GM23338 (cell line): ENCODE measurements around the gene FBXO31. TPM values are rescaled to one million over a fixed set of nuclear protein-coding genes. Genes with fewer than 3 reads are reported as not detected.

Experiments used
- ATAC-seq: fragments of 200-7000 bp; cut with Tn5 transposase; 3 replicates; pipeline ENCODE4 v1.9.1; 2020
- DNase-seq: peaks from one replicate; pipeline ENCODE4 v3.0.0-alpha.2; 2015; ENCODE audit warnings: low spot score
- H2AFZ ChIP-seq: fragments of 200-600 bp; sonication (generic); 2 replicates; pipeline ENCODE4 v1.8.0; 2016; ENCODE audit warnings: antibody characterized with exemption, mild to moderate bottlenecking, moderate library complexity
- H3F3A ChIP-seq: fragments of 200-600 bp; sonication (generic); replicated peaks from 2 replicates; pipeline ENCODE4 v1.8.0; 2017; ENCODE audit warnings: antibody characterized with exemption, mixed run types, low read depth
- H3K27ac ChIP-seq: fragments of 200-600 bp; sonication (generic); 2 replicates; pipeline ENCODE4 v1.6.1; 2016; ENCODE audit warnings: low read depth
- H3K27me3 ChIP-seq: fragments of 200-600 bp; sonication (generic); 2 replicates; pipeline ENCODE4 v1.8.0; 2016; ENCODE audit warnings: mild to moderate bottlenecking, mixed run types, moderate library complexity; ENCODE audit not compliant: insufficient read depth
- H3K36me3 ChIP-seq: fragments of 200-600 bp; sonication (generic); 2 replicates; pipeline ENCODE4 v1.8.0; 2016; ENCODE audit warnings: mild to moderate bottlenecking; ENCODE audit not compliant: insufficient read depth
- H3K4me1 ChIP-seq: fragments of 200-600 bp; sonication (generic); 2 replicates; pipeline ENCODE4 v1.8.0; 2016; ENCODE audit warnings: mild to moderate bottlenecking, moderate library complexity; ENCODE audit not compliant: insufficient read depth
- H3K4me2 ChIP-seq: fragments of 200-600 bp; sonication (generic); 2 replicates; pipeline ENCODE4 v1.7.1; 2017; ENCODE audit warnings: mixed run types
- H3K4me3 ChIP-seq: fragments of 200-600 bp; sonication (generic); 2 replicates; pipeline ENCODE4 v1.6.1; 2016; ENCODE audit warnings: mixed run types
- H3K79me2 ChIP-seq: fragments of 200-600 bp; sonication (generic); replicated peaks from 2 replicates; pipeline ENCODE4 v1.8.0; 2017; ENCODE audit warnings: mild to moderate bottlenecking; ENCODE audit not compliant: insufficient read depth
- H3K9me2 ChIP-seq: fragments of 200-600 bp; sonication (generic); 2 replicates; pipeline ENCODE4 v1.8.0; 2017; ENCODE audit not compliant: insufficient read depth
- H4K20me1 ChIP-seq: fragments of 200-600 bp; sonication (generic); replicated peaks from 2 replicates; pipeline ENCODE4 v1.8.0; 2017; ENCODE audit warnings: mild to moderate bottlenecking; ENCODE audit not compliant: insufficient read depth
- H3K27ac Mint-ChIP-seq: 2 replicates; pipeline ENCODE4 v1.8.0; 2020; ENCODE audit warnings: inconsistent platforms, mild to moderate bottlenecking, moderate library complexity, mixed read lengths
- H3K27me3 Mint-ChIP-seq: 3 replicates; pipeline ENCODE4 v1.8.0; 2022; ENCODE audit warnings: low read depth, mild to moderate bottlenecking, moderate library complexity, mixed read lengths, inconsistent platforms; ENCODE audit not compliant: insufficient read depth, poor library complexity
- H3K36me3 Mint-ChIP-seq: 3 replicates; pipeline ENCODE4 v1.8.0; 2021; ENCODE audit warnings: low read depth, mild to moderate bottlenecking, inconsistent platforms, moderate library complexity, mixed read lengths
- H3K4me1 Mint-ChIP-seq: 3 replicates; pipeline ENCODE4 v1.8.0; 2020; ENCODE audit warnings: mild to moderate bottlenecking, inconsistent platforms, mixed read lengths
- H3K4me3 Mint-ChIP-seq: 3 replicates; pipeline ENCODE4 v1.8.0; 2021; ENCODE audit warnings: moderate library complexity, mild to moderate bottlenecking, inconsistent platforms, mixed read lengths
- H3K9me3 Mint-ChIP-seq: 3 replicates; pipeline ENCODE4 v1.8.0; 2020; ENCODE audit warnings: moderate library complexity, mild to moderate bottlenecking, inconsistent platforms, mixed read lengths
- CREB1 ChIP-seq: fragments of 250-450 bp; sonication (Bioruptor Pico); IDR thresholded peaks from 2 replicates; pipeline ENCODE4 v1.5.0; 2020; ENCODE audit warnings: low read depth, mild to moderate bottlenecking, moderate library complexity
- CTCF ChIP-seq, 2 experiments: fragments of 200-600 bp in 1 of 2; sonication (generic) in 1 of 2; conservative IDR thresholded peaks; 2 replicates each; pipeline versions ENCODE4 v1.5.1 to v1.6.1; 2016 to 2017; ENCODE audit warnings: antibody characterized with exemption in 2 of 2, low read depth in 2 of 2, mild to moderate bottlenecking in 2 of 2, moderate library complexity in 1 of 2
- EZH2 ChIP-seq: fragments of 200-600 bp; sonication (generic); IDR thresholded peaks from one replicate; pipeline ENCODE4 v1.8.0; 2017; ENCODE audit warnings: antibody characterized with exemption, mild to moderate bottlenecking, low read depth; ENCODE audit not compliant: unreplicated experiment
- POLR2AphosphoS5 ChIP-seq: IDR thresholded peaks from 2 replicates; pipeline ENCODE4 v1.6.1; 2016; ENCODE audit warnings: antibody characterized with exemption, low read depth
- STAT1 ChIP-seq: IDR thresholded peaks from one replicate; pipeline ENCODE4 v1.6.1; 2016; ENCODE audit warnings: antibody characterized with exemption; ENCODE audit not compliant: unreplicated experiment
- ZNF114 ChIP-seq: fragments of 250-450 bp; sonication (Bioruptor Pico); IDR thresholded peaks from 2 replicates; pipeline ENCODE4 v1.5.0; 2020; ENCODE audit warnings: mild to moderate bottlenecking, moderate library complexity
- ZNF331 ChIP-seq: fragments of 250-450 bp; sonication (Bioruptor Pico); IDR thresholded peaks from 2 replicates; pipeline ENCODE4 v1.5.0; 2020; ENCODE audit warnings: low read depth, mild to moderate bottlenecking, moderate library complexity
- ZNF462 ChIP-seq: fragments of 250-450 bp; sonication (Bioruptor Pico); IDR thresholded peaks from 2 replicates; pipeline ENCODE4 v1.5.0; 2020; ENCODE audit warnings: mild to moderate bottlenecking, moderate library complexity
- polyA plus RNA-seq: library from polyadenylated mRNA; unstranded; fragments of >200 nt; fragmentation: Nextera tagmentation; extraction: Ambion mirVana; gene quantifications from 2 replicates; pipeline ENCODE4 v1.2.1, GENCODE V29; 2016
- total RNA-seq: library from RNA; depleted of rRNA; stranded (reverse); fragments of >200 nt; shearing (Covaris generic); gene quantifications from 2 replicates; pipeline ENCODE4 v1.2.3, GENCODE V29; 2014

The FBXO31 gene
- total and polyA plus RNA-seq, 2 experiments from 2014 or later, result 7.0 to 23.8 TPM

DNA sequence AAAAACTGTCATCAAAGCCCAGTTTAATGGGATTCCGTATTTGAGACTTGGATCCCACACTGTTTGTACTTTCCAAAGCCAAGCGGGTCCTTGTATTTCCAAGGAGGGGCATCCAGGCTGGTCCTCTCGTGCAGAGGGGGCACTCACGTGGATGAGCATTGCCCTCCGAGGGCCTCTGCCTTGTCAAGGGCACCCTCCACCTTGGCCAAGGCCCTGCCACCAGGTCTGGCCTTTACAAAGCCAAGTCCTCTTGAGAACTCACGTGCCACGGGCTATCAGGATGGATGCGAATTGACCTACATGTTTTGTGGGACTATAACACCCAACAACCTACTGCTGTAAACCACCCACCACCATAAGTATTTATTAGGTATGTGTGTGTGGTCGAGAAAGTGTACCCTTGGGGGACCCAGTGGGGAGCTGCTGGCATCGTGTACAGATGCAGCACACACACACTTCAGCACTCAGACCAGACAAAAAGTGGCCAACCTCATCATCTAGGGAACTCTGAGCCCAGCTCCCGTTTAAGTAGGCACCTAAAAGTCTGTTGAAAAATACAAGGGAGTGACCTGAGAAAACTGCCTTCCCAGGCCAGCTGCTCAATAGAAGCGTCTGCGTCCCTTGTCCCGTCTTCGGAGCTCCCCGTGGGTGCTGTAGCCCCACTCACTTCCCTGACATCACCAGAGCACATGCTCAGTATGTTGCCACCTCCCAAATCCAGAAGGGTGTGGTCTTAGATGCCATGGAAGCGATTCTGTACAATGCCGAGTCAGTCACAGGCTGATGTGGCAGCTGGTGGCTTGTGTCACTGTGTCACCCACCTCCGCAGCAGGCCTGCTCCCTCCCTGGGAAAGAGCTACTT is 21.4 kb upstream of the FBXO31 start:
- Mint-ChIP-seq H3K9me3 (no peaks in the 10 kb centered on the region), H3K4me1 (0 out of 3 replicates have a peak, but pooled peaks cover 3% of the 10 kb centered on the region), H3K27me3 (no peaks in the 10 kb centered on the region), H3K27ac (no peak overlapping the region), H3K36me3 (peaks cover 44% of the 10 kb centered on the region), H3K4me3 (no peak overlapping the region)
- TF ChIP-seq ZNF462 (no peak), CREB1 (CRISPR knock-in tag) (no peak), CTCF (conservative IDR thresholded peaks at IDR 0.05; ENCODE audit: low read depth in 2 of 2) (no peak), STAT1 (no peak), ZNF331 (CRISPR knock-in tag) (no peak), POLR2AphosphoS5 (0 out of 2 replicates have a peak, but pooled peaks have one; percentile 8), ZNF114 (CRISPR knock-in tag) (no peak), EZH2 (no peak)
- Histone ChIP-seq H3K9me2 (no peaks in the 10 kb centered on the region), H3K4me1 (no peaks in the 10 kb centered on the region), H3K79me2 (no peaks in the 10 kb centered on the region), H3K4me3 (no peak overlapping the region), H3K27ac (no peak overlapping the region), H4K20me1 (peaks cover 14% of the 10 kb centered on the region), H2AFZ (no peak overlapping the region), H3K27me3 (no peaks in the 10 kb centered on the region), H3F3A (0 out of 2 replicates have a peak, but pooled peaks cover 3% of the 10 kb centered on the region), H3K4me2 (no peak overlapping the region), H3K36me3 (peaks cover 20% of the 10 kb centered on the region)
- ATAC-seq (no peak), DNase-seq (no peak)
